ENCODE measurements around the gene HTRA3. TPM values are rescaled to one million over a fixed set of nuclear protein-coding genes. Genes with fewer than 3 reads are reported as not detected.

Gene HTRA3
- total RNA-seq, 120 experiments from 2014 or later, result 0.16 to 3.3 (median 0.52) TPM; not detected in 13

Other genes starting within 250 kb of the HTRA3 start
- gene ABLIM2, start 110.9 kb upstream of the HTRA3 start, total RNA-seq, result 100 to 1,000 TPM in 103 of 120 experiments, 10 to 100 TPM in 17; 43.2 to 185 (median 130) TPM
- 10 to 100 TPM in 113 of 120 experiments, 1 to 10 TPM in 7; 5.1 to 46.5 (median 19.2) TPM for gene SH3TC1, start 70.5 kb upstream of the HTRA3 start, total RNA-seq
- 10 to 100 TPM; 22.8 to 47.3 (median 34.4) TPM for gene ACOX3, start 171.0 kb downstream of the HTRA3 start, total RNA-seq
- gene TRMT44, start 171.0 kb downstream of the HTRA3 start, total RNA-seq, result 10 to 100 TPM; 24.4 to 65.0 (median 40.3) TPM